Transverse colon (tissue), 4 donors: ENCODE data around the gene TNFRSF8.

Experiments
- POLR2A ChIP-seq: fragments of 450-650 bp; IDR thresholded peaks from one replicate; pipeline ENCODE4 v1.6.1; 2016; ENCODE audit warnings: antibody characterized with exemption, mild to moderate bottlenecking, moderate library complexity
- POLR2AphosphoS5 ChIP-seq, 3 donors: sonication (generic); formaldehyde crosslinking; IDR thresholded peaks; one replicate each; pipeline ENCODE4 v1.6.1; 2016; ENCODE audit warnings: antibody characterized with exemption in 3 of 3
- TF ChIP-seq, protein P1 (sequence below), 5 experiments: fragments of 200-600 bp in 3 of 5; fragments of 450-650 bp in 2 of 5; sonication (generic) in 3 of 5; IDR thresholded peaks; 1 replicate in 2 of 5; 2 replicates in 3 of 5; pipeline ENCODE4 v1.5.1; 2016 to 2017; ENCODE audit warnings: antibody characterized with exemption in 5 of 5, inconsistent platforms in 3 of 5, mild to moderate bottlenecking in 2 of 5, moderate library complexity in 1 of 5

DNA sequence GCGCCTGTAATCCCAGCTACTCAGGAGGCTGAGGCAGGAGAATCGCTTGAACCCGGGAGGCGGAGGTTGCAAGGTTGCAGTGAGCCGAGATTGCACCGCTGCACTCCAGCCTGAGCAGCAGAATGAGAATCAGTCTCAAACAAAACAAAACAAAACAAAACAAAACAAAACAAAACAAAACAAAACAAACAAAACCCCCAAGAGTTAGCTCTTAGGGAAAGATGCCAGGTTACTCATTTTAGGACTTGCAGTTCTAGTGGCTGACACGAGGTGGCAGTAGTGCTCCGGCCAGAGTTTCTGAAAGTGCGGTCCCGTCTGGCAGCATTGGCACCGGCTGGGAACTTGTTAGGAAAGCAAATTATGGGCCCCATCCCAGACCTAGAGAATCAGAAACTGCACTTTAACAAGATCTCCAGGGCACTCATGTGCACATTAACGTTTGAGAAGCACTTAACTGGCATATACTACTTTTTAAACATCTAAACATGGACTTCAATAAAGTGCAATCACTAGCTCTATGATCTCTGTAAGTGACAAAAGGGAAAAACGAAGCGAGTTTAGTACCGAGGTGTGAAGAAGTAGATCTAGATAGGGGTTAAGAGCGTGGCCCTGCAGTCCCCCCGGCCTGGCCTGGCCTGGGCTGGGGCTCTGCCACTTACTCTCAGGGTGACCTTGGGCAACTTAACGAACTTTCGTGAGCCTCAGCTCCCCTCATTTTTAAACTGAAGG, 61.8 kb downstream of the TNFRSF8 start:
- no peak for TF ChIP-seq POLR2A
- TF ChIP-seq, protein P1, sequence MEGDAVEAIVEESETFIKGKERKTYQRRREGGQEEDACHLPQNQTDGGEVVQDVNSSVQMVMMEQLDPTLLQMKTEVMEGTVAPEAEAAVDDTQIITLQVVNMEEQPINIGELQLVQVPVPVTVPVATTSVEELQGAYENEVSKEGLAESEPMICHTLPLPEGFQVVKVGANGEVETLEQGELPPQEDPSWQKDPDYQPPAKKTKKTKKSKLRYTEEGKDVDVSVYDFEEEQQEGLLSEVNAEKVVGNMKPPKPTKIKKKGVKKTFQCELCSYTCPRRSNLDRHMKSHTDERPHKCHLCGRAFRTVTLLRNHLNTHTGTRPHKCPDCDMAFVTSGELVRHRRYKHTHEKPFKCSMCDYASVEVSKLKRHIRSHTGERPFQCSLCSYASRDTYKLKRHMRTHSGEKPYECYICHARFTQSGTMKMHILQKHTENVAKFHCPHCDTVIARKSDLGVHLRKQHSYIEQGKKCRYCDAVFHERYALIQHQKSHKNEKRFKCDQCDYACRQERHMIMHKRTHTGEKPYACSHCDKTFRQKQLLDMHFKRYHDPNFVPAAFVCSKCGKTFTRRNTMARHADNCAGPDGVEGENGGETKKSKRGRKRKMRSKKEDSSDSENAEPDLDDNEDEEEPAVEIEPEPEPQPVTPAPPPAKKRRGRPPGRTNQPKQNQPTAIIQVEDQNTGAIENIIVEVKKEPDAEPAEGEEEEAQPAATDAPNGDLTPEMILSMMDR (IDR thresholded peaks at IDR 0.05), result peak; percentile 96 to 99 (median 98)
- peak in 1 of 3 donors; percentile 23 for TF ChIP-seq POLR2AphosphoS5 (IDR thresholded peaks at IDR 0.05)
